ENCODE measurements around the gene DZIP1L.

DNA sequence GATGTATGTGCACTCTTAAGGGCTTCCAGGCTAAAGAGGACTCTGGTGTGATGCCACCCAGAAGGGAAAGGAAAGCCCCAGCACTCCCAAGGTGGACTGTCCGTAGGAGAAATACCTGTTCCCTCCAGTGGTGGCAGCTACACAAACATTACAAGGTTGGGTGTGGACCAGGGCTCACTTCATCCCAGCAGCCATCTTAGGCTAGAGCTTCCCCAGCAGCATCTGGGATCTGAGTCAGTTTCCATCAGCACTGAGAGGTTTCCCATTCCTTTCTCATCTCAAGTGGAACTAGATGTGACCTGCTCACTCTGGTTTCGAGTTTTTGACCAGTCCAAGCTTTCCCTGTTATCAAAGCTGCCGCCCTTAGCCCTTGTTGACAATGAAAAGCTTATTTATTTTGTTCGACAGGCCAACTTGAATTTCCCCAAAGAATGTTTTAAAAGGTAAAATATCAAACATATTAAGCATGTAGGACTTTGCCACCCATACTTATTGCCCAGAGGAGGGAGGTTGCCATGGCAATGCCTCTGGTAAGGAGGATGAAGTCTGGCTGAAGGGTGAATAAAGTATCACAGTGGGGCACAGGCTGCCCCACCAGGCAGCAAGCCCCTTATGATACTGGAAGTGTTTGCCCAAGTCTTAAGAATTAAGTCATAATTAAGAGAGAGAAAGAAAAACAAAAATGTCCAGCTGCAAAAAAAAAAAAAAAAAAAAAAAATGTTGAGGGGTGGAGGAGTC lies 76.5 kb downstream of the DZIP1L start:
- TF ChIP-seq, protein P1, sequence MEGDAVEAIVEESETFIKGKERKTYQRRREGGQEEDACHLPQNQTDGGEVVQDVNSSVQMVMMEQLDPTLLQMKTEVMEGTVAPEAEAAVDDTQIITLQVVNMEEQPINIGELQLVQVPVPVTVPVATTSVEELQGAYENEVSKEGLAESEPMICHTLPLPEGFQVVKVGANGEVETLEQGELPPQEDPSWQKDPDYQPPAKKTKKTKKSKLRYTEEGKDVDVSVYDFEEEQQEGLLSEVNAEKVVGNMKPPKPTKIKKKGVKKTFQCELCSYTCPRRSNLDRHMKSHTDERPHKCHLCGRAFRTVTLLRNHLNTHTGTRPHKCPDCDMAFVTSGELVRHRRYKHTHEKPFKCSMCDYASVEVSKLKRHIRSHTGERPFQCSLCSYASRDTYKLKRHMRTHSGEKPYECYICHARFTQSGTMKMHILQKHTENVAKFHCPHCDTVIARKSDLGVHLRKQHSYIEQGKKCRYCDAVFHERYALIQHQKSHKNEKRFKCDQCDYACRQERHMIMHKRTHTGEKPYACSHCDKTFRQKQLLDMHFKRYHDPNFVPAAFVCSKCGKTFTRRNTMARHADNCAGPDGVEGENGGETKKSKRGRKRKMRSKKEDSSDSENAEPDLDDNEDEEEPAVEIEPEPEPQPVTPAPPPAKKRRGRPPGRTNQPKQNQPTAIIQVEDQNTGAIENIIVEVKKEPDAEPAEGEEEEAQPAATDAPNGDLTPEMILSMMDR (IDR thresholded peaks at IDR 0.05; ENCODE audit: borderline replicate concordance, extremely low read depth, low read length, poor library complexity, severe bottlenecking), result no peak
- no peak for TF ChIP-seq EZH2 (IDR thresholded peaks at IDR 0.05; ENCODE audit: borderline replicate concordance, low read depth, low read length, severe bottlenecking)

Measured in DND-41 (cell line).